GM19397 (cell line): Measurements from ENCODE around the gene ANO8.
"Not testable (repeated sequence)": the region's sequence is repeated elsewhere in the genome, so short reads cannot be mapped to it uniquely, and the experiment has no call there.

Experiments used
- ATAC-seq: cut with Tn5 transposase; IDR thresholded peaks from one replicate; pipeline ENCODE4 v1.9.1; 2021; ENCODE audit warnings: mild to moderate bottlenecking, moderate library complexity; ENCODE audit not compliant: unreplicated experiment

The ANO8 gene

DNA sequence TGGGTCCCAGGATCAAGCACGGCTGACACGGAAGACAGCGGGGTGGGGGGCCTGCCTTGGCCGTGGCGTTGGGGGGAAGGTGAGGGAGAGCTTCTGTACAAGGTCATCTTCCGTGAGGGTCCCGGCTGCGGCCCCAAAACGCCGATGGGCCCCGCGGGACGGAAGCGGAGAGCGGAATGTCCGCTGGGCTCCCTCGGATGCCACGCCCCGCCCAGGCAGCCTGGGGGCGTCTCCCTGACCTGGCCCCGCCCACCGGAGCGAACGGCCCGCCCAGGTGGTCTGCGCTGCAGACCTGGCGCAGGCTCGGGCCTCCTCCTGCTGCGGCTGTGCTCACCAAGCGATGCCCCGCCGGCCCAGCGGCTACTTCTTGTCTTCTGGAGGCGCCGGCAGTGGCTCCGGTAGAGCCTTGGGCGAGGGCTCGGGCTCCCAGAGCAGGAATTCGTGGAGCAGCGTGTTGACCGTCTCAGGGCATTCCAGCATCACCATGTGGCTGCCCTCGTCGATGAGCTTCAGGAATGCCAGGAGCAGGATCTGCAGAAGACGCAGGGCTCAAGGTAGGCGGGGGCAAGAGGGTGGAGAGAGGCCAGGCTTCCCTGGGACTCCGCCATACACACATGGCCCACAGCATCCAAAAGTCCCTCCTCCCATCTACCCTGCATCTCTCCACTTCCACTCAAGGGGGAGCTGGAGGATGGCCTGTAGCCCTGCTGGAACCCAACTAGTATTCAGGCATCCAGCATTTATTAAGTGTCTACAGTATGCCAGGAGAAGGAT is 42.2 kb downstream of the ANO8 start:
- peak; percentile 72 for ATAC-seq

GRCh38 chr19:17289489-17289888 is 45.2 kb downstream of the ANO8 start:
- no peak for ATAC-seq

- no peak for ATAC-seq
Observed at GRCh38 chr19:17286752-17287151, 47.9 kb downstream of the ANO8 start.

DNA sequence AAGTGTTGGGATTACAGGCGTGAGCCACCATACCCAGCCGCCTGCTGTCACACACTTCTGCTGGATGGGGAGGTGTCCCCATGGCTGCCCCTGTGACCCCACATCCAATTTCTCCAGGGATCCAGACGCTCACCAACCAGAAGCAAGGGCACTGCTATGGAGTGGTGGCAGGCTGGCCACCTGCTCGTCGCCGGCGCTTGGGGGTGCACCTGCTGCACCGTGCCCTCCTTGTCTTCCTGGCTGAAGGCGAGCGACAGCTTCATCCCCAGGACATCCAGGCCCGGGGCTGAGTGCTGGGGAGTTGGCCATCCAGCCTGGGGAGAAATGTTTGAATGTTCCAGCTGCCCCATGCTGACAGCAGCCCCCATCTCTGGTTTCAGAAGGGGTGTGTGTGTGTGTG is 48.4 kb downstream of the ANO8 start:
- no peak for ATAC-seq

DNA sequence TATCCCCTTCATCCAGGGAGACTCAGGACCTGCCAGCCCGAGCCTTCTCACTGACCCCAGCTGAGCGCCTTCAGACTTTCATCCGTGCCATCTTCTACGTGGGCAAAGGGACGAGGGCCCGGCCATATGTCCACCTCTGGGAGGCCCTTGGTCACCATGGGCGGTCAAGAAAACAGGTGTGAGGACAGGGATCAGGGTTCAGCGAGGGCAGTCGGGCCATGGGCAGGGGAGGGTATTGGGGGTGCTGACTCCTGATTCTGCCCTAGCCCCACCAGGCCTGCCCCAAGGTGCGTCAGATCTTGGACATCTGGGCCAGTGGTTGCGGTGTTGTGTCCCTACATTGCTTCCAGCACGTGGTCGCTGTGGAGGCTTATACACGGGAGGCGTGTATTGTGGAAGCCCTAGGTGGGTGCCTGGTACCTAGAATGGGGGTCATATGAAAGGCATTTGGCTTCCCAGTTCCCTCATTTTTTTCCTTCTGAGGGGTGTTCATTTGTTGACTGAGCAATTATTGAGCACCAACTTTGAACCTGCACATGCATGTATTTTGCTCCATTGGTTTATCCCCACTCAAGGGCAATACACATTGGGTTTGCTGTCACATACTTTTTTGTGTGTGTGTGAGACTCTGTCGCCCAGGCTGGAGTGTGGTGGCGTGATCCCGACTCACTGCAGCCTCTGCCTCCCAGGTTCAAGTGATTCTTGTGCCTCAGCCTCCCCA is 49.1 kb downstream of the ANO8 start:
- no peak for ATAC-seq

GRCh38 chr19:17283504-17283996 is 51.1 kb downstream of the ANO8 start:
- no peak for ATAC-seq

- ATAC-seq, result peak; percentile 45
Observed at GRCh38 chr19:17282488-17283125, 52.0 kb downstream of the ANO8 start.

GRCh38 chr19:17281391-17282304 is 53.0 kb downstream of the ANO8 start, which contains the start of gene ANKLE1:
Gene ANKLE1, plus strand, starts transcription at chr19:17281901. Its CDS starts 20 bp downstream, at chr19:17281921.
- peak; percentile 46 for ATAC-seq

GRCh38 chr19:17279436-17279835 is 55.2 kb downstream of the ANO8 start:
- no peak for ATAC-seq

DNA sequence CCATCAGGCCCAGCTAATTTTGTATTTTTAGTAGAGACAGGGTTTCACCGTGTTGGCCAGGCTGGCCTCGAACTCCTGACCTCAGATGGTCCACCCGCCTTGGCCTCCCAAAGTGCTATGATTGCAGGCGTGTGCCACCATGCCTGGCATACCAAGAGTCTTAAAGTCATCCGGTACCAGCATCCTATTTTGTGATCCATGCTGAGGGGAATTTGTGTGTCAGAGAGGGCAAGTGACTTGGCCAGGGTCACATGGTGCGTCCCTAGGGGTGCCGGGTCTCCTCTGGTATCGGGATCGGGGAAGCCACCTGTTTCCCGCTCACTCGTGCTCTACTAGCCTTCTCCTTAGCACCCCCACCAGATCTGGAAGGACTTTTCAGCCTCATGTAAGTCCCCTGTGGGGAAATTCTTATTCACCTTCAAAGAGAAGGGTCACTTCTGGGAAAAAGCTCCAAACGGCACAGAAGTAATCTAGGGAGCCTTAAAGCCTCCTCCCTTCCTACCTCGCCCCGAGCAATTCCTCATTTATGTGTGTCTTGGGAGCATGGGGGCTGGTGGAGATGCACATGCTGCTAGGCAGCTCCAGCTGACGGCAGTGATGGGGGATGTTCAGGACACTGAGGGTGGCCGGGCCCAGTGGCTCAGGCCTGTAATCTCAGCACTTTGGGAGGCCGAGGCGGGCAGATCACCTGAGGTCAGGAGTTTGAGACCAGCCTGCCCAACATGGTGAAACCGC is 59.0 kb downstream of the ANO8 start:
- ATAC-seq, result no peak

GRCh38 chr19:17274892-17275291 is 59.8 kb downstream of the ANO8 start:
- not testable (repeated sequence) for ATAC-seq
